ENCODE results near the gene CNTNAP4. TPM values are rescaled to one million over a fixed set of nuclear protein-coding genes. Genes with fewer than 3 reads are reported as not detected.

Gene CNTNAP4
- total and polyA plus RNA-seq, 10 donors = 0.23 TPM; not detected in 9

GRCh38 chr16:76278980-76279379 lies 1.8 kb downstream of the CNTNAP4 start:
- H3K4me1 ChIP-seq = no peaks in the 10 kb centered on the region
- intact Hi-C loops (cut with DNase I; ENCODE audit: low total_unique reads) = no loop called here
- no peak overlapping the region for H3K4me3 ChIP-seq
- H3K36me3 ChIP-seq = no peaks in the 10 kb centered on the region
- no peaks in the 10 kb centered on the region for H3K9me3 ChIP-seq
- no peak for TF ChIP-seq POLR2AphosphoS5 (IDR thresholded peaks at IDR 0.05)
- TF ChIP-seq, protein P1, sequence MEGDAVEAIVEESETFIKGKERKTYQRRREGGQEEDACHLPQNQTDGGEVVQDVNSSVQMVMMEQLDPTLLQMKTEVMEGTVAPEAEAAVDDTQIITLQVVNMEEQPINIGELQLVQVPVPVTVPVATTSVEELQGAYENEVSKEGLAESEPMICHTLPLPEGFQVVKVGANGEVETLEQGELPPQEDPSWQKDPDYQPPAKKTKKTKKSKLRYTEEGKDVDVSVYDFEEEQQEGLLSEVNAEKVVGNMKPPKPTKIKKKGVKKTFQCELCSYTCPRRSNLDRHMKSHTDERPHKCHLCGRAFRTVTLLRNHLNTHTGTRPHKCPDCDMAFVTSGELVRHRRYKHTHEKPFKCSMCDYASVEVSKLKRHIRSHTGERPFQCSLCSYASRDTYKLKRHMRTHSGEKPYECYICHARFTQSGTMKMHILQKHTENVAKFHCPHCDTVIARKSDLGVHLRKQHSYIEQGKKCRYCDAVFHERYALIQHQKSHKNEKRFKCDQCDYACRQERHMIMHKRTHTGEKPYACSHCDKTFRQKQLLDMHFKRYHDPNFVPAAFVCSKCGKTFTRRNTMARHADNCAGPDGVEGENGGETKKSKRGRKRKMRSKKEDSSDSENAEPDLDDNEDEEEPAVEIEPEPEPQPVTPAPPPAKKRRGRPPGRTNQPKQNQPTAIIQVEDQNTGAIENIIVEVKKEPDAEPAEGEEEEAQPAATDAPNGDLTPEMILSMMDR (IDR thresholded peaks at IDR 0.05 in 8 of 11, conservative IDR thresholded peaks at IDR 0.05 in 3 of 11) = peak in 1 of 11 experiments; percentile 17
- no peak for DNase-seq
- no peak overlapping the region for H3K27ac ChIP-seq
- peaks cover 0 to 9% (median 0%) of the 10 kb centered on the region in 7 donors for H3K27me3 ChIP-seq (replicated peaks in 1 of 7)

- no peak for TF ChIP-seq POLR2A (IDR thresholded peaks at IDR 0.05)
- TF ChIP-seq, protein P1 (IDR thresholded peaks at IDR 0.05 in 8 of 11, conservative IDR thresholded peaks at IDR 0.05 in 3 of 11) = no peak
- TF ChIP-seq POLR2AphosphoS5 (IDR thresholded peaks at IDR 0.05) = no peak
- peaks cover 0 to 9% (median 0%) of the 10 kb centered on the region in 7 donors for H3K27me3 ChIP-seq (replicated peaks in 1 of 7)
- intact Hi-C loops (cut with DNase I; ENCODE audit: low total_unique reads) = no loop called here
- 77 to 89% (median 83%) methylated on average over 6 of the region's 6 CpGs for WGBS, 5 donors
- DNase-seq = no peak
- H3K4me1 ChIP-seq = no peaks in the 10 kb centered on the region
- no peaks in the 10 kb centered on the region for H3K36me3 ChIP-seq
- no peaks in the 10 kb centered on the region for H3K9me3 ChIP-seq
- H3K4me3 ChIP-seq = no peak overlapping the region
- no peak overlapping the region for H3K27ac ChIP-seq
Observed at GRCh38 chr16:76280421-76281215, 3.4 kb downstream of the CNTNAP4 start.

DNA sequence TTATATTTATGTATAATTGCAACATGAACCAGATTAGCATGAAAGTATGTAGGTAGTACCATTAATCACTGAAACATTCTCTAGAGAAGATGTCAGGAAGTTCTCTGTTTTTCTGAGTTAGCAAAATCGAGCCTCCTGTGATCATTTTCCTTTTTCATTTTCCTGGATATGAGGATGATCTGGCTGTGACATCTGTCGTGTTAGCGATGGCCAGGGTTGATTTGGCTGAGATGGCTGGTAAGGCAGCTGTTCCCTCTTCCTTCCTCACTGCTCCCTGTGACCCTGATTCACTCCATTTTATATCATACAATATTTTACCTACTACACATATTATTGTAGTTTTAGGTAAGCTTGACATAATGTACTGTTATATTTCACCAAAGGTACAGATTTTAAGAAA lies 10.3 kb downstream of the CNTNAP4 start:
- WGBS, 5 donors = 15 to 47% (median 22%) methylated on average over 3 of the region's 3 CpGs
- intact Hi-C loops (cut with DNase I; ENCODE audit: low total_unique reads) = no loop called here
- H3K36me3 ChIP-seq = no peaks in the 10 kb centered on the region
- peaks cover 0 to 6% (median 0%) of the 10 kb centered on the region in 8 donors for H3K9me3 ChIP-seq
- TF ChIP-seq POLR2A (IDR thresholded peaks at IDR 0.05) (no peak), POLR2AphosphoS5 (IDR thresholded peaks at IDR 0.05) (no peak)
- TF ChIP-seq, protein P1 (IDR thresholded peaks at IDR 0.05 in 8 of 11, conservative IDR thresholded peaks at IDR 0.05 in 3 of 11) = no peak
- DNase-seq = no peak
- no peaks in the 10 kb centered on the region for H3K4me1 ChIP-seq
- H3K4me3 ChIP-seq = no peak overlapping the region
- H3K27ac ChIP-seq = no peak overlapping the region
- H3K27me3 ChIP-seq (replicated peaks in 1 of 7) = no peaks in the 10 kb centered on the region

- 67 to 82% (median 72%) methylated on average over 5 of the region's 5 CpGs for WGBS, 5 donors
- TF ChIP-seq POLR2AphosphoS5 (IDR thresholded peaks at IDR 0.05) = no peak
- TF ChIP-seq POLR2A (IDR thresholded peaks at IDR 0.05) = no peak
- TF ChIP-seq, protein P1 (IDR thresholded peaks at IDR 0.05 in 8 of 11, conservative IDR thresholded peaks at IDR 0.05 in 3 of 11) = no peak
- DNase-seq = no peak
Observed at GRCh38 chr16:76292218-76292617, 15.0 kb downstream of the CNTNAP4 start.

More at GRCh38 chr16:76292218-76292617, 15.0 kb downstream of the CNTNAP4 start:
- Histone ChIP-seq H3K9me3 (peaks cover 0 to 6% (median 0%) of the 10 kb centered on the region in 8 donors), H3K4me1 (no peaks in the 10 kb centered on the region), H3K27me3 (replicated peaks in 1 of 7) (no peaks in the 10 kb centered on the region), H3K36me3 (no peaks in the 10 kb centered on the region), H3K27ac (no peak overlapping the region), H3K4me3 (no peak overlapping the region)
- intact Hi-C loops (cut with DNase I; ENCODE audit: low total_unique reads) = no loop called here

Data from spleen (tissue), 11 donors.